Vagina (tissue), 2 donors: Measurements from ENCODE around the gene TMED10.

Experiments used
- POLR2A ChIP-seq, 2 donors: fragments of 450-650 bp; IDR thresholded peaks; one replicate each; pipeline ENCODE4 v1.6.1; 2017; ENCODE audit warnings: antibody characterized with exemption in 2 of 2, mild to moderate bottlenecking in 2 of 2, moderate library complexity in 2 of 2
- POLR2AphosphoS5 ChIP-seq, 2 donors: sonication (generic); formaldehyde crosslinking; IDR thresholded peaks; one replicate each; pipeline ENCODE4 v1.9.0; 2017; ENCODE audit warnings: antibody characterized with exemption in 2 of 2, mild to moderate bottlenecking in 2 of 2, low read depth in 1 of 2; ENCODE audit not compliant: insufficient read depth in 1 of 2
- TF ChIP-seq, protein P1 (sequence below), 3 experiments: fragments of 450-650 bp in 2 of 3; fragments of 200-600 bp in 1 of 3; sonication (generic) in 1 of 3; IDR thresholded peaks; one replicate each; pipeline ENCODE4 v1.5.1; 2017 to 2019; ENCODE audit warnings: antibody characterized with exemption in 3 of 3, mild to moderate bottlenecking in 2 of 3, moderate library complexity in 2 of 3

GRCh38 chr14:75083271-75083670 is 93.1 kb downstream of the TMED10 start:
- TF ChIP-seq, protein P1, sequence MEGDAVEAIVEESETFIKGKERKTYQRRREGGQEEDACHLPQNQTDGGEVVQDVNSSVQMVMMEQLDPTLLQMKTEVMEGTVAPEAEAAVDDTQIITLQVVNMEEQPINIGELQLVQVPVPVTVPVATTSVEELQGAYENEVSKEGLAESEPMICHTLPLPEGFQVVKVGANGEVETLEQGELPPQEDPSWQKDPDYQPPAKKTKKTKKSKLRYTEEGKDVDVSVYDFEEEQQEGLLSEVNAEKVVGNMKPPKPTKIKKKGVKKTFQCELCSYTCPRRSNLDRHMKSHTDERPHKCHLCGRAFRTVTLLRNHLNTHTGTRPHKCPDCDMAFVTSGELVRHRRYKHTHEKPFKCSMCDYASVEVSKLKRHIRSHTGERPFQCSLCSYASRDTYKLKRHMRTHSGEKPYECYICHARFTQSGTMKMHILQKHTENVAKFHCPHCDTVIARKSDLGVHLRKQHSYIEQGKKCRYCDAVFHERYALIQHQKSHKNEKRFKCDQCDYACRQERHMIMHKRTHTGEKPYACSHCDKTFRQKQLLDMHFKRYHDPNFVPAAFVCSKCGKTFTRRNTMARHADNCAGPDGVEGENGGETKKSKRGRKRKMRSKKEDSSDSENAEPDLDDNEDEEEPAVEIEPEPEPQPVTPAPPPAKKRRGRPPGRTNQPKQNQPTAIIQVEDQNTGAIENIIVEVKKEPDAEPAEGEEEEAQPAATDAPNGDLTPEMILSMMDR (IDR thresholded peaks at IDR 0.05): no peak
- no peak for TF ChIP-seq POLR2AphosphoS5 (IDR thresholded peaks at IDR 0.05; ENCODE audit: insufficient read depth in 1 of 2, low read depth in 1 of 2)
- no peak for TF ChIP-seq POLR2A (IDR thresholded peaks at IDR 0.05)
